Activated T-helper 9 cell treated with anti-CD3 and anti-CD28 coated beads, Interleukin-2, amount 50 U/mL, for 16 hours (primary cell): ENCODE results near the gene GOLGA6L9.
"Not testable (repeated sequence)": the region's sequence is repeated elsewhere in the genome, so short reads cannot be mapped to it uniquely, and the experiment has no call there.

Experiments used
- DNase-seq: peaks from one replicate; pipeline ENCODE4 v3.0.0-alpha.2; 2020; ENCODE audit warnings: low read depth

The GOLGA6L9 gene

DNA sequence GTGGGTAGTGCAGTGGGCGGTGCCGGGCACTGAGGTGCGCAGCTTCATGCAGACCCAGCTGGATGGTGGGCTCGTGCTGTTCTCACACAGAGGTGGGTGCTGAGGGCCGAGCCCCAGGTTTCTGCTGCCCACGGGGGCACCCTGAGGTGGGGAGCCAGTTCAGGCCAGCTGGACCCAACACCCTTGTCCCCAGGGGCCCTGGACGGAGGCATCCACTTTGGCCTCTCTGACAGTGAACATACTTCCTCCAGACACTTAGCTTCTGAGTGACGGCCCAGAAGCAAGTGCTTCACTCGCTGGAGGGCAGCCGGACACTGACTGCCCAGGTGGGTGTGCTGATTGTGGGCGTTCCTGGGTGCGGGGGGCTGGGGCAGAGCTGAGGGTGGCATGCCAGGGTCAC is 39.8 kb downstream of the GOLGA6L9 start:
- DNase-seq = not testable (repeated sequence)

DNA sequence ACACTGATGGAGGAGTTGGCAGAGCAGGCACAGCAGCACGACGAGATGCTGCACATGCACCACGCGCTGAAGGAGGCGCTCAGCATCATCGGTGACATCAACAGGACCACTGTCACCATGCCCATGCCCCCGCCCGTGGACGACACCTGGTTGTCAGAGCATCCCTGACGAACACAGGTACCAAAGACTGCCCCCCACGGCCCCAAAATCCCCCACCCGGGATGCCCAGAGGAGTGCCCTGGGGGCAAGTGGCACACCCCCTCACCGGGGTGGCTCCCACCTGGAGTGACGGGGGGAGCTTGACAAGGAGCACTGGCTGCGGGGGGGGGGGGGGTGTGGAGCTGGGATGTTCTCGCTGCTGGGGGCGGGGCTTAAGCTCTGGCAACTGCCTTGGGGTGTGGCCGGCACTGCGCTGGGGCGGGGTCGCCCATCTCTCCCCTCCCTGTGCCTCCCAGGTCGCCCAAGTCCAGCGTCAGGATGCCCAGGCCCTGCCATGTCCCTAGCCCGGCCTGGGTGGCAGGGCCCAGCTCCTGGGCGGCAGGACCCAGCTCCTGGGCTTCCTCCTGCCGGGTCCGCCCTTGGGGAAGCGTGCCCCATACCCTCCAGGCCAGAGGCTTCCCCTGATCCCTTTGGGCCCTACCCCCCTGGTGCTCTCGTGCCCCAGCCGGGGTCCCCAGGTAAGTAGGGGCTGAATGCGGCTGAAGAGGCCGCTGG is 42.8 kb downstream of the GOLGA6L9 start:
- not testable (repeated sequence) for DNase-seq

- not testable (repeated sequence) for DNase-seq
Observed at GRCh38 chr15:82474596-82475325, 45.1 kb downstream of the GOLGA6L9 start.

DNA sequence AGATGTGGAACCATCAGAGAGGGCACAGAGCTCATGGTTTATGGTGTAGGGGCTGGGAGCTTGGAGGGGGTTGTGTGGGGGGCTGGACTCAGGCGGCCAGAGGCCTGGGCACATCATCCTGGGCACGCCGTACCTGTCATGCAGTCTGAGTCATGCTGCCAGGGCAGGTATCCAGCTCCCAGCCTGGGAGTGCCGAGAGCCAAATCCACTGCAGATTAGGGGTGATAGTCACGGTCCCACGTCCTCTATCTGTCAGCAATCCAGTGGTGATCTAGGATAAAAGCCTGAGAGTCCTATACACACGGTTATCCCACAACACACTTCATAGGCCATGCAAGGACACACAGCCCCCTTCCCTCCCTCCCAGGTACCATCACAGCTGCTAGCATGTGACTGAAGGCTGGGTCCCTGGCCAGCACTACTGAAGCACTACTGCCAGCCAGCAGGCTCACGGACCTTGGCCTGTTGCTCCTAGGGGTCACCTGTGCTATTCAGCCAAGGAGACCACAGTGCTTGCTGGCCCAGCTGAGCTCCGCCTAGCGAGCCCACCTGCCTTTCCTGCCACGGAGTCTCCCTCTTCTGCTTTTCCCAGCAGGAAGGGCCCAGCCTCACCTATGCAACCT is 45.8 kb downstream of the GOLGA6L9 start:
- not testable (repeated sequence) for DNase-seq

GRCh38 chr15:82476697-82477342 is 47.2 kb downstream of the GOLGA6L9 start:
- DNase-seq = not testable (repeated sequence)

DNA sequence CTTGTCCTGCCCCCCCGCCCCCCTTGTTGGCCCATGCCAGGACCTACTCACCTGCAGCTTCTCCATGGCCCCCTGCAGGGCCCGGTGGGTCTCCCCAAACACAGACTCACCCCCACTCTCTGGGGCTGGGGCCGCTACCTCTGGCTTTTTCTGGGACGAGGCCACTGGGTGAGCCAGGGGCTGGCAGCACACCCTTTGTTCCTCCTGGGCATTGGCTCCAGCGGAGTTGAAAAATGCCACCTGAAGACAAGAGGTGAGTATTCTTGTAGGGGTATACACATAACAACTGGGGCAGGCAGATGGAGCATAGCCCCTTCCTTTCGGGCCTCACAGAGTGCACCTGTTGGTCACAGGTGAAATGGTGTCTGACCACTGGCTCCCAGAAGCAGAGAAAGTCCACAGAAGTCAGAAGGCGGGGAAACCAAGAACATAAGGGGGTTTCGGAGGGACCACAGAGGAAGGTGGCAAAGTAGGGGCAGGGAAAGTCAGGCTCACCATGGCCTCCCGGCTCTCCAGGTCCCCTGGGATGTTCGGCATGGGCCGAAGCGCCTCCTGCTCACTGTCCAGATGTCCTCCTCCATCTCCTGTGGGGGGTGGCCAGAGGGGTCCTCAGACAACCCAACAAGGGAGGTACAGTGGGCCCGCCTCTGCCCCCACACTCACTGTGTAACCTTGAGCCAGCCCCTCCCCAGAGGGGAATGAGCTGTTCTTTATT is 47.9 kb downstream of the GOLGA6L9 start:
- DNase-seq = not testable (repeated sequence)
